Measurements from ENCODE around the gene DLGAP4.

Gene DLGAP4

GRCh38 chr20:36322131-36322530 is 16.0 kb downstream of the DLGAP4 start:
- H3K4me3 ChIP-seq (ENCODE audit: low read depth in 1 of 2, low read length in 2 of 2): no peak overlapping the region
- H3K36me3 ChIP-seq (ENCODE audit: control insufficient read depth in 1 of 2, insufficient read depth in 2 of 2, low read length in 2 of 2): no peaks in the 10 kb centered on the region
- H3K4me1 ChIP-seq (ENCODE audit: control insufficient read depth in 1 of 2, insufficient read depth in 2 of 2, low read length in 2 of 2): no peaks in the 10 kb centered on the region
- H3K9me3 ChIP-seq (ENCODE audit: control insufficient read depth in 1 of 2, low read length in 2 of 2): no peaks in the 10 kb centered on the region
- no peak overlapping the region for H3K27ac ChIP-seq (ENCODE audit: low read length)
- no peaks in the 10 kb centered on the region for H3K27me3 ChIP-seq (ENCODE audit: low read depth, low read length)

- no peaks in the 10 kb centered on the region for H3K4me1 ChIP-seq (ENCODE audit: control insufficient read depth in 1 of 2, insufficient read depth in 2 of 2, low read length in 2 of 2)
- H3K4me3 ChIP-seq (ENCODE audit: low read depth in 1 of 2, low read length in 2 of 2): no peak overlapping the region
- no peak overlapping the region for H3K27ac ChIP-seq (ENCODE audit: low read length)
- no peaks in the 10 kb centered on the region for H3K9me3 ChIP-seq (ENCODE audit: control insufficient read depth in 1 of 2, low read length in 2 of 2)
- no peaks in the 10 kb centered on the region for H3K27me3 ChIP-seq (ENCODE audit: low read depth, low read length)
- H3K36me3 ChIP-seq (ENCODE audit: control insufficient read depth in 1 of 2, insufficient read depth in 2 of 2, low read length in 2 of 2): no peaks in the 10 kb centered on the region
Observed at GRCh38 chr20:36330091-36330490, 24.0 kb downstream of the DLGAP4 start.

- H3K9me3 ChIP-seq (ENCODE audit: control insufficient read depth in 1 of 2, low read length in 2 of 2): no peaks in the 10 kb centered on the region
- H3K27me3 ChIP-seq (ENCODE audit: low read depth, low read length): no peaks in the 10 kb centered on the region
- no peak overlapping the region for H3K27ac ChIP-seq (ENCODE audit: low read length)
- H3K36me3 ChIP-seq (ENCODE audit: control insufficient read depth in 1 of 2, insufficient read depth in 2 of 2, low read length in 2 of 2): no peaks in the 10 kb centered on the region
- H3K4me3 ChIP-seq (ENCODE audit: low read depth in 1 of 2, low read length in 2 of 2): no peak overlapping the region
- no peaks in the 10 kb centered on the region for H3K4me1 ChIP-seq (ENCODE audit: control insufficient read depth in 1 of 2, insufficient read depth in 2 of 2, low read length in 2 of 2)
Observed at GRCh38 chr20:36331209-36331608, 25.1 kb downstream of the DLGAP4 start.

- no peaks in the 10 kb centered on the region for H3K9me3 ChIP-seq (ENCODE audit: control insufficient read depth in 1 of 2, low read length in 2 of 2)
- no peaks in the 10 kb centered on the region for H3K4me1 ChIP-seq (ENCODE audit: control insufficient read depth in 1 of 2, insufficient read depth in 2 of 2, low read length in 2 of 2)
- no peak overlapping the region for H3K27ac ChIP-seq (ENCODE audit: low read length)
- no peak overlapping the region for H3K4me3 ChIP-seq (ENCODE audit: low read depth in 1 of 2, low read length in 2 of 2)
- no peaks in the 10 kb centered on the region for H3K27me3 ChIP-seq (ENCODE audit: low read depth, low read length)
- no peaks in the 10 kb centered on the region for H3K36me3 ChIP-seq (ENCODE audit: control insufficient read depth in 1 of 2, insufficient read depth in 2 of 2, low read length in 2 of 2)
Observed at GRCh38 chr20:36333841-36334240, 27.7 kb downstream of the DLGAP4 start.

- no peaks in the 10 kb centered on the region for H3K9me3 ChIP-seq (ENCODE audit: control insufficient read depth in 1 of 2, low read length in 2 of 2)
- no peaks in the 10 kb centered on the region for H3K36me3 ChIP-seq (ENCODE audit: control insufficient read depth in 1 of 2, insufficient read depth in 2 of 2, low read length in 2 of 2)
- no peaks in the 10 kb centered on the region for H3K4me1 ChIP-seq (ENCODE audit: control insufficient read depth in 1 of 2, insufficient read depth in 2 of 2, low read length in 2 of 2)
- no peaks in the 10 kb centered on the region for H3K27me3 ChIP-seq (ENCODE audit: low read depth, low read length)
- H3K4me3 ChIP-seq (ENCODE audit: low read depth in 1 of 2, low read length in 2 of 2): no peak overlapping the region
- no peak overlapping the region for H3K27ac ChIP-seq (ENCODE audit: low read length)
Observed at GRCh38 chr20:36334281-36335205, 28.4 kb downstream of the DLGAP4 start.

GRCh38 chr20:36335206-36335870 is 29.2 kb downstream of the DLGAP4 start:
- H3K9me3 ChIP-seq (ENCODE audit: control insufficient read depth in 1 of 2, low read length in 2 of 2): no peaks in the 10 kb centered on the region
- no peaks in the 10 kb centered on the region for H3K4me1 ChIP-seq (ENCODE audit: control insufficient read depth in 1 of 2, insufficient read depth in 2 of 2, low read length in 2 of 2)
- no peak overlapping the region for H3K27ac ChIP-seq (ENCODE audit: low read length)
- H3K36me3 ChIP-seq (ENCODE audit: control insufficient read depth in 1 of 2, insufficient read depth in 2 of 2, low read length in 2 of 2): no peaks in the 10 kb centered on the region
- H3K4me3 ChIP-seq (ENCODE audit: low read depth in 1 of 2, low read length in 2 of 2): no peak overlapping the region
- no peaks in the 10 kb centered on the region for H3K27me3 ChIP-seq (ENCODE audit: low read depth, low read length)

GRCh38 chr20:36336204-36336603 is 30.1 kb downstream of the DLGAP4 start:
- Histone ChIP-seq H3K36me3 (ENCODE audit: control insufficient read depth in 1 of 2, insufficient read depth in 2 of 2, low read length in 2 of 2) (no peaks in the 10 kb centered on the region), H3K9me3 (ENCODE audit: control insufficient read depth in 1 of 2, low read length in 2 of 2) (no peaks in the 10 kb centered on the region), H3K4me3 (ENCODE audit: low read depth in 1 of 2, low read length in 2 of 2) (no peak overlapping the region), H3K27me3 (ENCODE audit: low read depth, low read length) (no peaks in the 10 kb centered on the region), H3K4me1 (ENCODE audit: control insufficient read depth in 1 of 2, insufficient read depth in 2 of 2, low read length in 2 of 2) (no peaks in the 10 kb centered on the region), H3K27ac (ENCODE audit: low read length) (no peak overlapping the region)

- Histone ChIP-seq H3K4me1 (ENCODE audit: control insufficient read depth in 1 of 2, insufficient read depth in 2 of 2, low read length in 2 of 2) (no peaks in the 10 kb centered on the region), H3K9me3 (ENCODE audit: control insufficient read depth in 1 of 2, low read length in 2 of 2) (no peaks in the 10 kb centered on the region), H3K4me3 (ENCODE audit: low read depth in 1 of 2, low read length in 2 of 2) (no peak overlapping the region), H3K27ac (ENCODE audit: low read length) (no peak overlapping the region), H3K27me3 (ENCODE audit: low read depth, low read length) (no peaks in the 10 kb centered on the region), H3K36me3 (ENCODE audit: control insufficient read depth in 1 of 2, insufficient read depth in 2 of 2, low read length in 2 of 2) (no peaks in the 10 kb centered on the region)
Observed at GRCh38 chr20:36336954-36337704, 31.0 kb downstream of the DLGAP4 start.

GRCh38 chr20:36337886-36338285 is 31.7 kb downstream of the DLGAP4 start:
- no peaks in the 10 kb centered on the region for H3K27me3 ChIP-seq (ENCODE audit: low read depth, low read length)
- no peak overlapping the region for H3K27ac ChIP-seq (ENCODE audit: low read length)
- no peaks in the 10 kb centered on the region for H3K9me3 ChIP-seq (ENCODE audit: control insufficient read depth in 1 of 2, low read length in 2 of 2)
- H3K4me3 ChIP-seq (ENCODE audit: low read depth in 1 of 2, low read length in 2 of 2): no peak overlapping the region
- H3K36me3 ChIP-seq (ENCODE audit: control insufficient read depth in 1 of 2, insufficient read depth in 2 of 2, low read length in 2 of 2): no peaks in the 10 kb centered on the region
- no peaks in the 10 kb centered on the region for H3K4me1 ChIP-seq (ENCODE audit: control insufficient read depth in 1 of 2, insufficient read depth in 2 of 2, low read length in 2 of 2)

- no peaks in the 10 kb centered on the region for H3K27me3 ChIP-seq (ENCODE audit: low read depth, low read length)
- no peak overlapping the region for H3K4me3 ChIP-seq (ENCODE audit: low read depth in 1 of 2, low read length in 2 of 2)
- H3K9me3 ChIP-seq (ENCODE audit: control insufficient read depth in 1 of 2, low read length in 2 of 2): no peaks in the 10 kb centered on the region
- no peaks in the 10 kb centered on the region for H3K36me3 ChIP-seq (ENCODE audit: control insufficient read depth in 1 of 2, insufficient read depth in 2 of 2, low read length in 2 of 2)
- no peak overlapping the region for H3K27ac ChIP-seq (ENCODE audit: low read length)
- no peaks in the 10 kb centered on the region for H3K4me1 ChIP-seq (ENCODE audit: control insufficient read depth in 1 of 2, insufficient read depth in 2 of 2, low read length in 2 of 2)
Observed at GRCh38 chr20:36339646-36340592, 33.8 kb downstream of the DLGAP4 start.
